CD4-positive, alpha-beta T cell (primary cell): Measurements from ENCODE around the gene PDGFRB. TPM values are rescaled to one million over a fixed set of nuclear protein-coding genes. Genes with fewer than 3 reads are reported as not detected.

ENCODE experiments used
- ATAC-seq: fragments of 200-7000 bp; cut with Tn5 transposase; one replicate; pipeline ENCODE4 v1.10.0; 2022; ENCODE audit warnings: mild to moderate bottlenecking; ENCODE audit not compliant: poor library complexity
- CTCF ChIA-PET: fragments of 350-600 bp; sonication (Branson Sonifier 250); formaldehyde crosslinking; loops from one replicate; lab custom pipeline; 2021; ENCODE audit warnings: antibody characterized with exemption, inconsistent platforms; lab: Charles Lee
- POLR2A ChIA-PET: fragments of 350-600 bp; sonication (Branson Sonifier 250); formaldehyde crosslinking; loops from one replicate; lab custom pipeline; 2021; ENCODE audit warnings: antibody characterized with exemption, inconsistent platforms; lab: Charles Lee
- DNase-seq, 14 experiments: peaks; one replicate each; pipeline ENCODE4 v3.0.0-alpha.2; 2013 to 2020; ENCODE audit warnings: mixed read lengths in 2 of 14
- H3K27ac ChIP-seq, 2 donors: one replicate each; pipeline versions ENCODE4 v1.5.1 to v1.7.0; 2013; ENCODE audit warnings: low read length in 2 of 2, low read depth in 1 of 2, mild to moderate bottlenecking in 1 of 2
- H3K27me3 ChIP-seq, 2 experiments: 1 replicate in 1 of 2; 2 replicates in 1 of 2; pipeline versions ENCODE4 v1.6.1 to v1.7.0; 2013; ENCODE audit warnings: low read length in 2 of 2, control low read depth in 1 of 2, mild to moderate bottlenecking in 1 of 2, moderate library complexity in 1 of 2; ENCODE audit not compliant: insufficient read depth in 2 of 2, control insufficient read depth in 1 of 2
- H3K36me3 ChIP-seq: one replicate; pipeline ENCODE4 v1.6.1; 2013; ENCODE audit warnings: low read length, control low read depth; ENCODE audit not compliant: insufficient read depth
- H3K4me1 ChIP-seq: one replicate; pipeline ENCODE4 v1.6.1; 2013; ENCODE audit warnings: low read length, control low read depth; ENCODE audit not compliant: insufficient read depth
- H3K4me3 ChIP-seq: one replicate; pipeline ENCODE4 v1.5.1; 2013; ENCODE audit warnings: mild to moderate bottlenecking, low read length, moderate library complexity
- H3K9me3 ChIP-seq, 2 experiments: 1 replicate in 1 of 2; 2 replicates in 1 of 2; pipeline versions ENCODE4 v1.6.1 to v1.7.0; 2013; ENCODE audit warnings: low read length in 2 of 2, mild to moderate bottlenecking in 2 of 2, control low read depth in 1 of 2, moderate library complexity in 1 of 2; ENCODE audit not compliant: control insufficient read depth in 1 of 2, insufficient read depth in 1 of 2
- H3K27ac Mint-ChIP-seq: one replicate; pipeline ENCODE4 v1.8.0; 2020; ENCODE audit warnings: mixed read lengths
- H3K27me3 Mint-ChIP-seq: one replicate; pipeline ENCODE4 v1.8.0; 2021; ENCODE audit warnings: mixed read lengths
- H3K36me3 Mint-ChIP-seq: one replicate; pipeline ENCODE4 v1.8.0; 2021; ENCODE audit warnings: low read depth, mixed read lengths
- H3K4me1 Mint-ChIP-seq: one replicate; pipeline ENCODE4 v1.8.0; 2021; ENCODE audit warnings: low read depth, mixed read lengths
- H3K4me3 Mint-ChIP-seq: one replicate; pipeline ENCODE4 v1.8.0; 2020; ENCODE audit warnings: mild to moderate bottlenecking, mixed read lengths
- H3K9me3 Mint-ChIP-seq: one replicate; pipeline ENCODE4 v1.8.0; 2020; ENCODE audit warnings: mixed read lengths
- intact Hi-C, 2 experiments: fragments of 100-400 bp; cut with DNase I in 1 of 2; cut with micrococcal nuclease in 1 of 2; formaldehyde crosslinking; loops; one replicate each; pipeline versions ENCODE4 v1.15.1 to v1.9.0; 2023 to 2025; cut with DNase I, micrococcal nuclease
- total RNA-seq, 174 experiments: library from RNA in 2 of 174; stranded (reverse) in 2 of 174; gene quantifications; one replicate each; pipeline ENCODE4 v1.2.3 and lab custom pipeline; 2021 to 2026
- TF ChIP-seq, protein P1 (sequence below): fragments of 200-600 bp; IDR thresholded peaks from one replicate; pipeline ENCODE4 v1.8.0; 2022; ENCODE audit warnings: antibody characterized with exemption, mild to moderate bottlenecking

The PDGFRB gene
- total RNA-seq, 2 experiments from 2014 or later: not detected

GRCh38 chr5:150068961-150069645 lies 86.5 kb downstream of the PDGFRB start:
- Histone ChIP-seq H3K27me3 (peaks cover 0 to 2% of the 10 kb centered on the region in 2 experiments), H3K27ac (no peak overlapping the region), H3K4me1 (peaks cover 6% of the 10 kb centered on the region), H3K9me3 (no peaks in the 10 kb centered on the region), H3K4me3 (no peak overlapping the region), H3K36me3 (no peaks in the 10 kb centered on the region)
- DNase-seq (peak in 1 of 14 experiments; percentile 23), ATAC-seq (no peak)
- POLR2A ChIA-PET: no interaction called here
- TF ChIP-seq, protein P1, sequence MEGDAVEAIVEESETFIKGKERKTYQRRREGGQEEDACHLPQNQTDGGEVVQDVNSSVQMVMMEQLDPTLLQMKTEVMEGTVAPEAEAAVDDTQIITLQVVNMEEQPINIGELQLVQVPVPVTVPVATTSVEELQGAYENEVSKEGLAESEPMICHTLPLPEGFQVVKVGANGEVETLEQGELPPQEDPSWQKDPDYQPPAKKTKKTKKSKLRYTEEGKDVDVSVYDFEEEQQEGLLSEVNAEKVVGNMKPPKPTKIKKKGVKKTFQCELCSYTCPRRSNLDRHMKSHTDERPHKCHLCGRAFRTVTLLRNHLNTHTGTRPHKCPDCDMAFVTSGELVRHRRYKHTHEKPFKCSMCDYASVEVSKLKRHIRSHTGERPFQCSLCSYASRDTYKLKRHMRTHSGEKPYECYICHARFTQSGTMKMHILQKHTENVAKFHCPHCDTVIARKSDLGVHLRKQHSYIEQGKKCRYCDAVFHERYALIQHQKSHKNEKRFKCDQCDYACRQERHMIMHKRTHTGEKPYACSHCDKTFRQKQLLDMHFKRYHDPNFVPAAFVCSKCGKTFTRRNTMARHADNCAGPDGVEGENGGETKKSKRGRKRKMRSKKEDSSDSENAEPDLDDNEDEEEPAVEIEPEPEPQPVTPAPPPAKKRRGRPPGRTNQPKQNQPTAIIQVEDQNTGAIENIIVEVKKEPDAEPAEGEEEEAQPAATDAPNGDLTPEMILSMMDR: no peak
- Mint-ChIP-seq H3K4me1 (no peaks in the 10 kb centered on the region), H3K9me3 (no peaks in the 10 kb centered on the region), H3K27ac (no peak overlapping the region), H3K36me3 (no peaks in the 10 kb centered on the region), H3K4me3 (no peak overlapping the region), H3K27me3 (no peaks in the 10 kb centered on the region)
- intact Hi-C loops: no loop called here
- CTCF ChIA-PET: no interaction called here

DNA sequence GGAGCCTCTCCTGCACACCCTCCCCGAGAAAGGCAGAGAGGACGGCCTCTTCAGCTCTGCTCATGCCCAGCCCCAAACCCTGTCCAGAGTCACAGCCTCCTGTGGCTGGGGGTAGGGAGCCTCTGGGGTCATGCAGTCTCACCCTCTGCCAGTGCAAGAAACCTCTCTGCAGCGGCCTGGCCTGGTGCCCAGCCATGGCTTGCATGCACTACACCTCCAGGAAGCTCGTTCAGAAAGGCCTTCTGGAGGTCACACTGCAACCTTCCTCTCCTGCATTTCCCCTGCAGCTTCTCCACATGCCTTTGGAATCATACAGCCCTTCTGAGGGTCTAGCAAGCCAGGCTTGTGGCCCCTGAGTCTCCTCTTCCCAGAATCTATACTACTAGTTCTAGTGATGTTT lies 87.2 kb downstream of the PDGFRB start:
- TF ChIP-seq, protein P1: no peak
- Histone ChIP-seq H3K4me3 (no peak overlapping the region), H3K27me3 (peaks cover 0 to 2% of the 10 kb centered on the region in 2 experiments), H3K4me1 (peaks cover 6% of the 10 kb centered on the region), H3K9me3 (no peaks in the 10 kb centered on the region), H3K36me3 (no peaks in the 10 kb centered on the region), H3K27ac (no peak overlapping the region)
- H3K9me3 Mint-ChIP-seq: no peaks in the 10 kb centered on the region
- no peaks in the 10 kb centered on the region for H3K27me3 Mint-ChIP-seq
- DNase-seq: peak in 1 of 14 experiments; percentile 21
- no peak for ATAC-seq
- H3K4me3 Mint-ChIP-seq: no peak overlapping the region
- H3K4me1 Mint-ChIP-seq: no peaks in the 10 kb centered on the region
- no peak overlapping the region for H3K27ac Mint-ChIP-seq
- POLR2A ChIA-PET: no interaction called here
- no peaks in the 10 kb centered on the region for H3K36me3 Mint-ChIP-seq
- intact Hi-C loops: no loop called here
- CTCF ChIA-PET: no interaction called here

- no peak for ATAC-seq
Measured at GRCh38 chr5:150068071-150068470, 87.6 kb downstream of the PDGFRB start.

More at GRCh38 chr5:150068071-150068470, 87.6 kb downstream of the PDGFRB start:
- H3K27me3 ChIP-seq: peaks cover 0 to 2% of the 10 kb centered on the region in 2 experiments
- Mint-ChIP-seq H3K4me3 (no peak overlapping the region), H3K4me1 (no peaks in the 10 kb centered on the region), H3K9me3 (no peaks in the 10 kb centered on the region), H3K27me3 (no peaks in the 10 kb centered on the region), H3K27ac (no peak overlapping the region), H3K36me3 (no peaks in the 10 kb centered on the region)
- H3K9me3 ChIP-seq: no peaks in the 10 kb centered on the region
- H3K4me1 ChIP-seq: peaks cover 6% of the 10 kb centered on the region
- H3K4me3 ChIP-seq: no peak overlapping the region
- DNase-seq: peak in 1 of 14 experiments; percentile 29
- no peaks in the 10 kb centered on the region for H3K36me3 ChIP-seq
- TF ChIP-seq, protein P1: no peak
- H3K27ac ChIP-seq: no peak overlapping the region
- POLR2A ChIA-PET: interaction anchor here (0.6 kb wide), 1 partner anchor 10 kb away, joined by 3 read pairs; no protein-coding TSS in a partner anchor
- intact Hi-C loops: no loop called here
- CTCF ChIA-PET: no interaction called here
